K562 (cell line): ENCODE measurements around the gene CD300LB. TPM values are rescaled to one million over a fixed set of nuclear protein-coding genes. Genes with fewer than 3 reads are reported as not detected.

Experiments
- BACH1 ChIP-seq: fragments of 200-800 bp; sonication (Bioruptor generic); IDR thresholded peaks from 2 replicates; pipeline ENCODE4 v1.6.1; 2016; ENCODE audit warnings: missing genetic modification characterization, missing compliant biosample characterization
- CBX1 ChIP-seq: sonication (generic); IDR thresholded peaks from 2 replicates; pipeline ENCODE4 v1.6.1; 2016; ENCODE audit warnings: antibody characterized with exemption, low read depth, mild to moderate bottlenecking
- MCM7 ChIP-seq, 2 experiments: fragments of 450-650 bp; IDR thresholded peaks; 2 replicates each; pipeline ENCODE4 v1.6.1; 2016 to 2018
- NONO ChIP-seq, 2 experiments: fragments of 200-400 bp in 1 of 2; fragments of 450-650 bp in 1 of 2; formaldehyde crosslinking in 1 of 2; IDR thresholded peaks; 2 replicates each; pipeline ENCODE4 v1.6.1; 2017; ENCODE audit warnings: low read depth in 2 of 2, mild to moderate bottlenecking in 2 of 2, moderate library complexity in 2 of 2, low read length in 1 of 2
- SIN3A ChIP-seq, 2 experiments: fragments of 150-350 bp in 1 of 2; IDR thresholded peaks; 2 replicates each; pipeline ENCODE4 v1.6.1; 2011 to 2016; ENCODE audit warnings: borderline replicate concordance in 2 of 2, low read depth in 2 of 2, low read length in 2 of 2, mild to moderate bottlenecking in 2 of 2, moderate library complexity in 2 of 2; ENCODE audit not compliant: control insufficient read depth in 1 of 2
- ZNF431 ChIP-seq: sonication (generic); formaldehyde crosslinking; IDR thresholded peaks from 2 replicates; pipeline ENCODE4 v1.8.0; 2022; ENCODE audit warnings: mild to moderate bottlenecking, missing genetic modification reagents
- ZNF589 ChIP-seq: fragments of 200-800 bp; sonication (Bioruptor generic); IDR thresholded peaks from 2 replicates; pipeline ENCODE4 v1.6.1; 2016; ENCODE audit warnings: low read depth, missing genetic modification characterization, missing compliant biosample characterization
- polyA plus RNA-seq, 8 experiments: library from polyadenylated mRNA; depleted of rRNA in 4 of 8; stranded (reverse) in 5 of 8; unstranded in 3 of 8; fragments of >200 nt; fragmentation: Nextera tagmentation in 2 of 8; fragmentation: Illumina TruSeq in 1 of 8; extraction: Ambion mirVana in 2 of 8; extraction: Trizol in 1 of 8; gene quantifications; 2 replicates each; pipeline versions ENCODE4 v1.2.1 to v1.2.3, GENCODE V29; 2011 to 2014; ENCODE audit warnings: inconsistent platforms in 1 of 8, missing spikeins in 1 of 8
- total RNA-seq, 7 experiments: library from RNA; depleted of rRNA in 6 of 7; stranded (reverse); fragments of >200 nt in 6 of 7; fragmentation: Illumina TruSeq in 2 of 7; extraction: Trizol in 2 of 7; gene quantifications; 2 replicates each; pipeline versions ENCODE4 v1.2.1 to v1.2.3, GENCODE V29; 2011 to 2021; ENCODE audit warnings: low replicate concordance in 1 of 7
- TF ChIP-seq, protein P1 (sequence below): sonication (generic); formaldehyde crosslinking; IDR thresholded peaks from 2 replicates; pipeline ENCODE4 v1.5.0; 2020; ENCODE audit warnings: missing genetic modification reagents
- TF ChIP-seq, protein P2 (sequence below), 2 experiments: fragments of 450-650 bp; IDR thresholded peaks; 2 replicates each; pipeline ENCODE4 v1.6.1; 2016
- TF ChIP-seq, protein P3 (sequence below), 2 experiments: fragments of 450-650 bp in 1 of 2; sonication (generic) in 1 of 2; formaldehyde crosslinking in 1 of 2; IDR thresholded peaks in 1 of 2; conservative IDR thresholded peaks in 1 of 2; 2 replicates each; pipeline versions ENCODE4 v1.6.1 to v1.8.1; 2016 to 2023; ENCODE audit warnings: mild to moderate bottlenecking in 2 of 2, moderate library complexity in 2 of 2, inconsistent platforms in 1 of 2, missing genetic modification reagents in 1 of 2
- TF ChIP-seq, protein P4 (sequence below): fragments of 450-650 bp; formaldehyde crosslinking; IDR thresholded peaks from 2 replicates; pipeline ENCODE4 v1.4.0; 2020; ENCODE audit warnings: mild to moderate bottlenecking, moderate library complexity

The CD300LB gene
- total and polyA plus RNA-seq, 9 of the 15 experiments (the other 6 are each of a cell fraction or from before 2014, with no cell fraction given) = not detected

DNA sequence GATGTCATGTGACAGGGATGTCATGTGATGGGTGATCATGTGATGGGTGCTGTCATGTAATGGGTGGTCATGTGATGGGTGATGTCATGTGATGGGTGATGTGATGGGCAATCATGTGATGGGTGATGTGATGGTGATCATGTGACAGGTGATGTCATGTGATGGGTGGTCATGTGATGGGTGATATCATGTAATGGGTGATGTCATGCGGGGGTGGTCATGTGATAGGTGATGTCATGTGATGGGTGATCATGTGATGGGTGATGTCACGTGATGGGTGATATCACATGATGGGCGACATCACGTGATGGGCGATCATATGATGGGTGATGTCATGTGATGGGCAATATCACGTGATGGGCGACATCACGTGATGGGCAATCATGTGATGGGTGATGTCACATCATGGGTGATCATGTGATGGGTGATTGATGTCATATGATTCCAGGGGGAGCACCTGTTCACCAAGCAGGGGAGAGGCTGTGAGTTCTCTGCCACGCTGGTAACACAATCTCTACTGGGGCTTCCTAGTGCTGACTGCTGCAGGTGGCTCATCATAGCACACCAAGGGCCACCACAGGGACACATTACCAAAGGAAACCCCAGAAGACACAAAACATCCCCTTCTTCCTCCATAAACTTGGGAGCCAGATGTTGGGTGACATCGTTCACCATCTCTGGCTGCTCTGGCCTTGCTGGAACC, 16.5 kb downstream of the CD300LB start (continued):
- TF ChIP-seq BACH1 (tag) (peak; percentile 30; the same call in 1 of the 2 replicates), ZNF589 (CRISPR knock-in tag) (0 out of 2 replicates have a peak, but pooled peaks have one; percentile 40), ZNF431 (CRISPR knock-in tag) (0 out of 2 replicates have a peak, but pooled peaks have one; percentile 3), NONO (IDR thresholded peaks at IDR 0.05; ENCODE audit: low read depth in 2 of 2, low read length in 1 of 2) (peak in 1 of 2 experiments; percentile 44; a peak in 1 of 4 replicates), CBX1 (no peak), SIN3A (IDR thresholded peaks at IDR 0.05; ENCODE audit: borderline replicate concordance in 2 of 2, control insufficient read depth in 1 of 2, low read depth in 2 of 2, low read length in 2 of 2) (peak in 1 of 2 experiments; percentile 35; a peak in 1 of 4 replicates), MCM7 (IDR thresholded peaks at IDR 0.05) (peak in 1 of 2 experiments; percentile 67; a peak in 1 of 4 replicates)
- TF ChIP-seq, protein P1, sequence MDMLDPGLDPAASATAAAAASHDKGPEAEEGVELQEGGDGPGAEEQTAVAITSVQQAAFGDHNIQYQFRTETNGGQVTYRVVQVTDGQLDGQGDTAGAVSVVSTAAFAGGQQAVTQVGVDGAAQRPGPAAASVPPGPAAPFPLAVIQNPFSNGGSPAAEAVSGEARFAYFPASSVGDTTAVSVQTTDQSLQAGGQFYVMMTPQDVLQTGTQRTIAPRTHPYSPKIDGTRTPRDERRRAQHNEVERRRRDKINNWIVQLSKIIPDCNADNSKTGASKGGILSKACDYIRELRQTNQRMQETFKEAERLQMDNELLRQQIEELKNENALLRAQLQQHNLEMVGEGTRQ (CRISPR knock-in tag) = peak; percentile 92
- TF ChIP-seq, protein P2, sequence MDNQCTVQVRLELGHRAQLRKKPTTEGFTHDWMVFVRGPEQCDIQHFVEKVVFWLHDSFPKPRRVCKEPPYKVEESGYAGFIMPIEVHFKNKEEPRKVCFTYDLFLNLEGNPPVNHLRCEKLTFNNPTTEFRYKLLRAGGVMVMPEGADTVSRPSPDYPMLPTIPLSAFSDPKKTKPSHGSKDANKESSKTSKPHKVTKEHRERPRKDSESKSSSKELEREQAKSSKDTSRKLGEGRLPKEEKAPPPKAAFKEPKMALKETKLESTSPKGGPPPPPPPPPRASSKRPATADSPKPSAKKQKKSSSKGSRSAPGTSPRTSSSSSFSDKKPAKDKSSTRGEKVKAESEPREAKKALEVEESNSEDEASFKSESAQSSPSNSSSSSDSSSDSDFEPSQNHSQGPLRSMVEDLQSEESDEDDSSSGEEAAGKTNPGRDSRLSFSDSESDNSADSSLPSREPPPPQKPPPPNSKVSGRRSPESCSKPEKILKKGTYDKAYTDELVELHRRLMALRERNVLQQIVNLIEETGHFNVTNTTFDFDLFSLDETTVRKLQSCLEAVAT (IDR thresholded peaks at IDR 0.05) = peak in 1 of 2 experiments; percentile 45; a peak in 1 of 4 replicates
- TF ChIP-seq, protein P3, sequence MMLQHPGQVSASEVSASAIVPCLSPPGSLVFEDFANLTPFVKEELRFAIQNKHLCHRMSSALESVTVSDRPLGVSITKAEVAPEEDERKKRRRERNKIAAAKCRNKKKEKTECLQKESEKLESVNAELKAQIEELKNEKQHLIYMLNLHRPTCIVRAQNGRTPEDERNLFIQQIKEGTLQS (IDR thresholded peaks at IDR 0.05) = peak; percentile 99
- TF ChIP-seq, protein P3 (CRISPR knock-in tag; conservative IDR thresholded peaks at IDR 0.05) = peak; percentile 96
- TF ChIP-seq, protein P4, sequence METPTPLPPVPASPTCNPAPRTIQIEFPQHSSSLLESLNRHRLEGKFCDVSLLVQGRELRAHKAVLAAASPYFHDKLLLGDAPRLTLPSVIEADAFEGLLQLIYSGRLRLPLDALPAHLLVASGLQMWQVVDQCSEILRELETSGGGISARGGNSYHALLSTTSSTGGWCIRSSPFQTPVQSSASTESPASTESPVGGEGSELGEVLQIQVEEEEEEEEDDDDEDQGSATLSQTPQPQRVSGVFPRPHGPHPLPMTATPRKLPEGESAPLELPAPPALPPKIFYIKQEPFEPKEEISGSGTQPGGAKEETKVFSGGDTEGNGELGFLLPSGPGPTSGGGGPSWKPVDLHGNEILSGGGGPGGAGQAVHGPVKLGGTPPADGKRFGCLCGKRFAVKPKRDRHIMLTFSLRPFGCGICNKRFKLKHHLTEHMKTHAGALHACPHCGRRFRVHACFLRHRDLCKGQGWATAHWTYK = peak; percentile 12; the same call in 1 of the 2 replicates
